Measurements from ENCODE around the gene PPFIA2.
"Not testable (repeated sequence)": the region's sequence is repeated elsewhere in the genome, so short reads cannot be mapped to it uniquely, and the experiment has no call there.

Gene PPFIA2

GRCh38 chr12:81644503-81644902 lies 114.6 kb downstream of the PPFIA2 start:
- TF ChIP-seq TAF1 (IDR thresholded peaks at IDR 0.05; ENCODE audit: borderline replicate concordance, low read depth, low read length) (no peak), POLR2A (IDR thresholded peaks at IDR 0.05; ENCODE audit: low read depth, low read length) (no peak), POLR2AphosphoS5 (IDR thresholded peaks at IDR 0.05; ENCODE audit: low read depth, low read length) (no peak)
- DNase-seq (ENCODE audit: insufficient read length): no peak
- FAIRE-seq: no peak

DNA sequence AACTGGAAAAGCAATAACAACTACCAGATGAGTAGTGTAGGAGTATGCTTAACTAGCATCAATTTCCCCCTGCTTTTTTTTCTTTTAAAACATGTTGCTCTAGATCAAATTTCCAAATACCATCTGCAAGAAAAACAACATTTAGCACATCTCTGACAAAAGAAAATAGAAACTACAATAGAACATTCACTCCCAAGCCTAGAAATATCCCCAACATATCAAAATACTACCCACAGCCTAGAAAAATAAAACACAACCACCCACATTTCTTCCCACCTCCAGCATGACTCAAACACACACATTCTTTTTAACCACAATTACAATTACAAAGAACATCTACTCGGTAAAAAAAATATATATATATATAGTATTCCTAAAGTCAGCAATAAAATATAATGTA lies 120.0 kb downstream of the PPFIA2 start:
- TF ChIP-seq POLR2A (IDR thresholded peaks at IDR 0.05; ENCODE audit: low read depth, low read length) (no peak), TAF1 (IDR thresholded peaks at IDR 0.05; ENCODE audit: borderline replicate concordance, low read depth, low read length) (no peak)
- DNase-seq (ENCODE audit: insufficient read length) (no peak), FAIRE-seq (no peak)

GRCh38 chr12:81633127-81633526 lies 126.0 kb downstream of the PPFIA2 start:
- FAIRE-seq (no peak), DNase-seq (ENCODE audit: insufficient read length) (no peak)
- TF ChIP-seq POLR2AphosphoS5 (IDR thresholded peaks at IDR 0.05; ENCODE audit: low read depth, low read length) (no peak), POLR2A (IDR thresholded peaks at IDR 0.05; ENCODE audit: low read depth, low read length) (no peak), TAF1 (IDR thresholded peaks at IDR 0.05; ENCODE audit: borderline replicate concordance, low read depth, low read length) (no peak)

- no peak for TF ChIP-seq POLR2AphosphoS5 (IDR thresholded peaks at IDR 0.05; ENCODE audit: low read depth, low read length)
- no peak for TF ChIP-seq TAF1 (IDR thresholded peaks at IDR 0.05; ENCODE audit: borderline replicate concordance, low read depth, low read length)
- no peak for TF ChIP-seq POLR2A (IDR thresholded peaks at IDR 0.05; ENCODE audit: low read depth, low read length)
- DNase-seq (ENCODE audit: insufficient read length): no peak
- peak; percentile 64 for FAIRE-seq
Measured at GRCh38 chr12:81627336-81628189, 131.6 kb downstream of the PPFIA2 start.

GRCh38 chr12:81626406-81626805 lies 132.7 kb downstream of the PPFIA2 start:
- FAIRE-seq (no peak), DNase-seq (ENCODE audit: insufficient read length) (no peak)
- no peak for TF ChIP-seq TAF1 (IDR thresholded peaks at IDR 0.05; ENCODE audit: borderline replicate concordance, low read depth, low read length)
- no peak for TF ChIP-seq POLR2A (IDR thresholded peaks at IDR 0.05; ENCODE audit: low read depth, low read length)
- TF ChIP-seq POLR2AphosphoS5 (IDR thresholded peaks at IDR 0.05; ENCODE audit: low read depth, low read length): no peak

- TF ChIP-seq POLR2AphosphoS5 (IDR thresholded peaks at IDR 0.05; ENCODE audit: low read depth, low read length): no peak
- DNase-seq (ENCODE audit: insufficient read length) (no peak), FAIRE-seq (no peak)
Measured at GRCh38 chr12:81617915-81618314, 141.2 kb downstream of the PPFIA2 start.

- FAIRE-seq: no peak
- TF ChIP-seq POLR2AphosphoS5 (IDR thresholded peaks at IDR 0.05; ENCODE audit: low read depth, low read length): no peak
- no peak for TF ChIP-seq POLR2A (IDR thresholded peaks at IDR 0.05; ENCODE audit: low read depth, low read length)
- TF ChIP-seq TAF1 (IDR thresholded peaks at IDR 0.05; ENCODE audit: borderline replicate concordance, low read depth, low read length): no peak
- no peak for DNase-seq (ENCODE audit: insufficient read length)
Measured at GRCh38 chr12:81615026-81615588, 144.0 kb downstream of the PPFIA2 start.

DNA sequence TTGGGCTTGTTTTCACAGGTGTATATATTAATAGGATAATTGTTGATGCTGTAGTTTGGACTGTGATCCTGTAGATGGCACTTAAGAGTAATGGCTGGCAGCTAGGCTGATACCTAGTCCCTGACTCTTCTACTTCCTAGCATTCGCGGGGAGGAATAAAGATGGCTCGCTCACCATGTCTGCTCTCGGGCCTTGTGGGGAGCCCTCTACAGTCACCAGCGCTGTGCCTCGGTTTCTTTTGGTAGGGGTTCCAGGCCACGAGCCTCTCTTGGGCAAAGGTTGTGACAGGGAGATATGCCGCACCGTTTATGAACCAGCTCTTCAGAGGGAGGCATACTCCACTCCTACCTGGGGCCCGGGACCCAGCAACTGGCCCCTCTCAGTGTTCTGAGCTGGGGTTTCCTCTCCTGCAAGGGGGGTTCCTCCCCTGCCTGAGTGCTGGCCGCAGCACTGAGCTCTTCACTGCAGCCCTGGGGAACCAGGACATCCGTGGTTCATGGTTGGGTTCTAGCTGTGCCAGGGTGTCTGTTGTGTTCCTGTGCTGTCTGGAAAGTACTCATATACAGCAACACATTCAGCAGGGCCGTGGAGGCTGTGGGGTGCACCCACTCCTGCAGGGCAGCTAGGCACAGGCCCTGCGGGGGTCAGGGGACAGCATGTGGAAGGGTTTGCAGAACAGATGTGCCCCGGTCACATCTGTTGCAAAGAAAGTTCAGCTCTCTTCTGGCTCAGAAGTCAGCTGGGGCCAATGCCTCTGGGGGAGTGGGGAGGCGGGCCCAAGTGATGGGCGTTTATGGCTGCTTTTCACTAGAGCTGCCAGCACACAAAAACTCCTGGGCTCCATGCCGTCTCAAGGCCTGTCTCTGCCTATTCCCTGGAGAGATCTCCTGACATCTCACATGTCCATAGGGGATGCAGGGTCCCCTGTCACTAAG lies 147.9 kb downstream of the PPFIA2 start:
- TF ChIP-seq POLR2A (IDR thresholded peaks at IDR 0.05; ENCODE audit: low read depth, low read length) (no peak), POLR2AphosphoS5 (IDR thresholded peaks at IDR 0.05; ENCODE audit: low read depth, low read length) (no peak), TAF1 (IDR thresholded peaks at IDR 0.05; ENCODE audit: borderline replicate concordance, low read depth, low read length) (no peak)
- FAIRE-seq: no peak
- no peak for DNase-seq (ENCODE audit: insufficient read length)

DNA sequence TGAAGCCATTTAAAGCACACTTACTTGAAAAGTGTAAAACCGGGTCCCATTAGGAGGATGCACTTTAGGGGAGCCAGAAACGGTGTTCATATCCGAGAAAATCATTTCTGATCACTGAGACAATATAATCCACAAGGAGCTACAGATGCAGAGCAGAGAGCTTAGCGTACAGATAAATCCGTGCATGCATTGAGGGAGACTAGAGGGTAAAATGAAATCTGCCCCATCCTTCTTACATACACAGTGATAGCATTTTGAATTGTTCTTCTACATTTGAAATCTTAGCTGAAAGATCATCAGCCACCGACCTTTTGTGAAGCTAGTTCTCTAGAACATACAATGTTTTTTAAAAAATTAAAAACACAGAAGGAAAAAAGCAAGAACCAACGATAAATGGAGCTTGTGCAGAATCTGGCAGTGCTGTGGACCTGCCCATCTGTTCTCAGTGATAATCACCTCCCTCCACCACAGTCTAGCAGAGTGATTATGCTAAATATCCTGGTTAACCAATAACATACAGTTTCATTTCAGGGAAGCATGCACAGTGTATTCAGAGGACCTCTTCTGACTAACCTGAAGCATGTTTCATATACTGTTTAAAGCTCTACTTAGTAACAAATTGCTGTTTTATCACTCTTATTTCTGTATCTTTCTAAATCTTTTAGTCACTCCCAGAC lies 161.1 kb downstream of the PPFIA2 start:
- DNase-seq (ENCODE audit: insufficient read length) (no peak), FAIRE-seq (no peak)
- TF ChIP-seq POLR2AphosphoS5 (IDR thresholded peaks at IDR 0.05; ENCODE audit: low read depth, low read length): no peak
- TF ChIP-seq TAF1 (IDR thresholded peaks at IDR 0.05; ENCODE audit: borderline replicate concordance, low read depth, low read length): no peak
- no peak for TF ChIP-seq POLR2A (IDR thresholded peaks at IDR 0.05; ENCODE audit: low read depth, low read length)

GRCh38 chr12:81596558-81596957 lies 162.6 kb downstream of the PPFIA2 start:
- no peak for DNase-seq (ENCODE audit: insufficient read length)
- FAIRE-seq: no peak
- TF ChIP-seq TAF1 (IDR thresholded peaks at IDR 0.05; ENCODE audit: borderline replicate concordance, low read depth, low read length): no peak
- TF ChIP-seq POLR2A (IDR thresholded peaks at IDR 0.05; ENCODE audit: low read depth, low read length): no peak
- no peak for TF ChIP-seq POLR2AphosphoS5 (IDR thresholded peaks at IDR 0.05; ENCODE audit: low read depth, low read length)

DNA sequence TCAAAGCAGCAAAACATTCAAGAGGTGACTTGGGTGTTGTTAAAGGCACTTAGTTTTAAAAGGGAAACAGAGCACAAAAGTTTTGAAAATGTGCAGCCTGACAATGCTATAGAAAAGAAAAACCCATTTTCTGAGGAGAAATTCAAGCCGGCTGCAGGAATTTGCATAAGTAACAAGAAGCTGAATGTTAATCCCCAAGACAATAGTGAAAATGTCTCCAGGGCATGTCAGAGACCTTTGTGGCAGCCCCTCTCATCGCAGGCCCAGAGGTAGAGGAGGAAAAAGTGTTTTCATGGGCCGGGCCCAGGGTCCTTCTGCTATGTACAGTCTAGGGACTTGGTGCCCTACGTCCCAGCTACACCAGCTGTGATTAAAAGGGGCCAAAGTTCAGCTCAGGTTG lies 167.9 kb downstream of the PPFIA2 start:
- no peak for TF ChIP-seq TAF1 (IDR thresholded peaks at IDR 0.05; ENCODE audit: borderline replicate concordance, low read depth, low read length)
- DNase-seq (ENCODE audit: insufficient read length): no peak
- FAIRE-seq: no peak

GRCh38 chr12:81590703-81591102 lies 168.4 kb downstream of the PPFIA2 start:
- not testable (repeated sequence) for DNase-seq (ENCODE audit: insufficient read length); FAIRE-seq

Measured in GM12892 (cell line).